HG03378 (cell line): ENCODE results near the gene UBN1.

Experiments used
- ATAC-seq: cut with Tn5 transposase; IDR thresholded peaks from one replicate; pipeline ENCODE4 v1.9.1; 2021; ENCODE audit warnings: mild to moderate bottlenecking, moderate library complexity; ENCODE audit not compliant: unreplicated experiment

Gene UBN1

DNA sequence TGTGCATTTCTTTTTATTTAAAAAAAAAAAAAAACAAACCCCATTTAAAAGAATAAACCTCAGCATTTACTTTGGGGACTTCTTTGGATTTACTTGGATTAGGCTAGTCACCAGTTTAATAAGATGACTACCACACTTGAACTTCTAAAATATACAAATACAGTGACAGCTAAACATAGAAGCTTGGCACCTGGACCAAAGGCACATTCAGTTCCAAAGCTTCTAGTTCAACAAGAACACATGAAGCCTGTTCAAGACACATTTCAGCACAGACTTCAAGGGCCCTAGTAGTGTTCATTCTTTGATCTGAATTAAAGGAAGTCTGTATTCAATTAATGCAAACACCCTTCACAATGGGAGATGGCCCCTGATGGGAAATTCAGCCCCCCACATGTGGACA lies 33.2 kb upstream of the UBN1 start:
- no peak for ATAC-seq

DNA sequence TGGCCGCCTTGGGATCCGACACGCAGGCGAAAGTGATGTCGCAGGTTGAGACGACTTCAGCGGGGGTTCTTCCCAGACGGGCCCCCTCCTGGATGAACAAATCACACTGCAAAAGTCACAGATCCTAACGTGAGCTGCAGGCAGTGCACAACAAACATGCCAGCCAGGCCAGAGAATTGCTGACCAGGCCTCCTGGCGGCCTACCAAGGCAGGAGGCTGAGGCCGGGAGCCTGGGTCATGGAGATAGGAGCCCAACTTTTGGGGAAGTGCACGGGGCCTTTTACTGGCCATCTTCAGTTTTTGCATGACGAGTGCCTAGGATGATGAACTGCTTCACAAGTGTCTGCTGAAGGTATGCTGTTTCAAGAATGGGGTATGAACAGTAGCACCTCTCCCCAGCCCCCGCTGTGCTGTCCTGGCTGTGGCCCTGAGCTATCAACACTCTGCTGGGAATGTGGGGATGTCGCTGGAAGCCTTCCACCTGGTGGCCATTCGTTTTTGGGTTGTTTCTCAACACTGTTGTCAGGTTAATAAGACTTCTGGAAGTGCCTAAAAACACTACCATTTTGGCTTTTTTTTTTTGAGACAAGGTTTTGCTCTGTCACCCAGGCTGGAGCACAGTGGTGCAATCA lies 32.6 kb upstream of the UBN1 start:
- no peak for ATAC-seq

DNA sequence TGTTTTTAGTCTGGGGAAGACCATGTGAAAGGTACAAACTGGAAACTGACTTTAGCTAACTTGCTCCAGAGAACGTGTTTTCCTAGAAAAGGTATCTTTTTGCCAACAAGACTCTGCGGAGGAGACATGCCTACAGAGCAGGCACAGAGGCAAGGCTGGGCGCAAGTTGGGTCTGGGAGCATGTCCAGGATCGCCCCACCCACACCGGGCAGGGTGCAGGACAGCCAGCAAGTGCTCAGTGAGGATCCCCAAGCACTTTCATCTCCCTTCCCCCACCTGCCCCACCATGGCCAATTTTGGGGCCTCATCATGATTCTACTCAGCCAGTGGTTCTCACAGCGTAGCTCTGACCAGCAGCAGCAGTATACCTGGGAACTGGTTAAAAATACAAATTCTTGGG lies 26.6 kb upstream of the UBN1 start:
- ATAC-seq = no peak

DNA sequence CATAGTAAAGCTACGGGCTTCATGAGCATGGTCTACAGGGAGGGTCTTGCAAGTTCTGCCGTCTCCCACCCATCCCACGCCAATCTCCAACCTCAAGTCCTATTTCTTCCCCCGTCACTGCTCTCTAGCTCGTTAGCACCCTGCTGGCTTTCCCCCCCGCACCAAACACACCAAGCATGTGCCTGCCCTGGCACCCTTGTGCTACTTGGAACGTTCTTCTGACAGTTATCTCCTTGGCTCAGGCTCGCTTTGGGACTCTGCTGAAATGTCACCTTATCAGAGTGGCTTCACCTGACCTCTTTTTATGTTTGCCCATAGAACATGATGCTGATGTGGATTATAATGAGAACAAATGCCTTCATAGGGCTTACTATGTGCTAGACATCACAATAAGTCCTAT lies 22.1 kb upstream of the UBN1 start:
- ATAC-seq = no peak

DNA sequence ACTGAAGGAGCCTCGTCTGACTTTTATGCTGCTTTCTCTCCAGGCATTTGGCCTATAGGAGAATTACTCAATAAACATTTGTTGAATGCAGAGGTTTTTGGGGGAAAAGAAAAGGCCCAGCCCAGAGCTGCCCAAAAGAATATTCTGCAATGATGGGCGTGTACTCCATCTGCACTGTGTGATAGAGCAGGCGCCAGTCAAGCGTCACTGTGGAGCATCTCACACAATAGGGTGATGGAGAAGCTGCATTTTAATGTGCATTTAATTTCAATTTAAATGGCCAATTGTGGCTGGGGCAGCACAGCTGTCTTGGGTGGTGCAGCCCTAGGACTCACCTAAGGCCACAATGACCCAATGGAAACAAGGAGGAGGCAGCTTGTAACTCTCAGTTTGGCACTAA lies 20.8 kb upstream of the UBN1 start:
- no peak for ATAC-seq

DNA sequence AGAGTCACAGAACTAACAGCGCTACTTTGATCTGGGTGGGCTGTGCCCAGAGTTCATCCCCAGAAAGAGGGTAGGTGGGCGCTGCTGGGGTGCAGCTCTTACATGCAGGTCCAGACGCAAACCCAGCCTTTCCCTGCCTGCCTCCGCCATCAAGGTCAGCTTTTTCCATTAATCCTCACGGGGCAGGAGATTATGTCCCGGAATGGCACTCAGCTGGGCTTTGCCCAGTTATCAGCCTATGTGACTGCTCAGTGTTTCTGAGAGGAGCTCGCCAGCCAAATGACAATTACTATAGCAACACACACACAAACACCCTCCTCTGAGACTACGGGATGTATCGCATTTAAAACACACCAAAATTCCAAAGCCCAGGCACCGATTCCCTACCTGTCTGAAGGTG lies 20.3 kb upstream of the UBN1 start:
- ATAC-seq = no peak

DNA sequence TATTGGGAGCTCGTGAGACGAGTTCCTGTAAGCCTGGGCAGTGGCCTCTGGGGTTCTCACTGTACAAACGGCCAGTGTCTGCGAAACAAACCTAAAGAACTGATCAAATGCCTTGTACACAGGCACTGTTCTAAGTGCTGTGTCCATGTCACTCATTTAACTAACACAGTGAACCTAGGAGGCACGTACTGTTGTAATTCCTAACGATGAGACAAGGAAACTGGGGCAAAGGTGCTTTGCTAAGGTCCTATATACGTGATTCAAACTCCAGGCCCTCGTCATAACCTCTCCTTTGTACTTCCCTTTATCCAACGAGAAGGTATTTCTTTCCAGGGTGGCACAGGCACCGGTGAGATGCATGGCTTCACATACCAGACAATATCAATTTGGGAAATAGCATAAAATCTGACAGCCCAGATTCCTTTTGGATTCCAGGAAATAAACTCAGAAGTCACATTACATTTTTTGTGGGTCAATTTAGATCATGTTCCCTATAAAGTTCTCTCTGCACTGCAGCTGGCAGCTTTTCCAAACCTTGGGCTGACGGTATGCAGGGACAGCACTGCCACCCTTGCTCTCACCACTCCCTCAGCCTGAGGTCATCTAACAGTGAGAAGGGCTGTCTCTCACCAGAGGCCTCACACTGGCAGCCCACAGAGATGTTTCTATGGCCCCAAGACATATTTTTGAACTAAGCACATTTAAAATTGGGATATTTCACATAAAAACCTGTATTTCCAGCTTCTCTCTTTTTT lies 18.5 kb upstream of the UBN1 start:
- no peak for ATAC-seq

DNA sequence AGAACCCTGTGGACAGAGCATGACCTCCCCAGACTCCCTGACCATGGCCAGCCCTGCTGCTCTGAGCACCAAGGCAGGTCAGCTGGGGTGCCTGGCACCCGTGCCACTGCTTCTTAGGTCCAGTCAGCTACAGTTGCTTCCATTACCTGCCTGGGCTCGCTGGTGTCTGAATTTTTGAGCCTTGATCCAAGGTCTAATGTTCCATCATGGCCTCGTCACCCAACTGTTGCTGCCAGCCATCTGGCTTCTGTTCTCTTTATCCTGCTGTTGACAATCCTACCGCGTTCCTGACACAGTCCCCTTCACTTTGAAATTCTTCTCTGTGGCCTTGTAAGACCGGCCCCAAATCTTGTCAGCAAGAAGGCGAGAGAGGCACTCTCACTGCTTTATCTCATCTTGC lies 16.9 kb upstream of the UBN1 start:
- no peak for ATAC-seq

DNA sequence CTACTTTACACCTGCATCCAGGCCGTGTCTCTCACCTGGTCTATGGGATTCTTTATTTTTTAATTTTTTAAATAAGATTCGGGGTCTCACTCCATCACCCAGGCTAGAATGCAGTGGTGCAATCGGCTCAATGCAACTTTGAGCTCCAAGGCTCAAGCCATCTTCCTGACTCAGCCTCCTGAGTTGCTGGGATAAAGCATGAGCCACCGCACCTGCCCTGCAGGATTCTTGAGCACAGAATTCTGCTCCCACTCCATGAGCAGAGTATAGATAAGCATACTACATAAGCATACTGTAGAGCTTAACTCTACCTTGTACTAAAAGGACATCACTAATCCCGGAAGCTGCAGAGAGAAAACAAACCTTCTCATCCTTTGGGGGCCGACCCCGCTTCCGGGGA lies 15.7 kb upstream of the UBN1 start:
- ATAC-seq = no peak

DNA sequence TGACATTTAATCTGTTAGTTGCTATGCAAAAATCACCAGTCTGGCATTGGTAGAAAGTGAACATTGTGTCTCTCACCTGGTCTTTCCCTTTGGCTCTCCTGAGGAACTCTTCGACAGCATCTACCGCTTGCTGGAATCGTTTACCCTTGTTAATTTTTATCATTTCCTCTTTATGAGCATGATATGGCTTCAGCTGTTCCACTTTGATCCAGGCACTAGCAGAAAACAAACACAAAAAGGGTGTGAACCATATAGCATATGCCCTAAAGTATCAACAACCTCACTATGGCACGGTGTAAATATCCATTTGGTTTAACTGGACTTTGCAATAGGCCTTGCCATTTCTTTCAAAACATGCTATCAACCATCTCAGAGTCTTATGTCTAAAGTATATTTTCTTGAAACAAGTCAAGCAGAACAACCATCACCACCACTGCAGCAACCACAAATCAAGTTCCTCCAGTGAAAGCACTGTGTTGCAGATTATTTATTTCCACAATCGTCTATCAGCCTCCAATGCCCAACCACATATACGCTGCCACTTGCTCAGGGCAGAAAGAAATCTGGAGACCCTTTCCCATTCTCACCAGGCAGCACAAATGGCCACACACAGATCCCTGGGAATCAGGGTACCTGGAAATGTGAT lies 14.5 kb upstream of the UBN1 start:
- no peak for ATAC-seq

DNA sequence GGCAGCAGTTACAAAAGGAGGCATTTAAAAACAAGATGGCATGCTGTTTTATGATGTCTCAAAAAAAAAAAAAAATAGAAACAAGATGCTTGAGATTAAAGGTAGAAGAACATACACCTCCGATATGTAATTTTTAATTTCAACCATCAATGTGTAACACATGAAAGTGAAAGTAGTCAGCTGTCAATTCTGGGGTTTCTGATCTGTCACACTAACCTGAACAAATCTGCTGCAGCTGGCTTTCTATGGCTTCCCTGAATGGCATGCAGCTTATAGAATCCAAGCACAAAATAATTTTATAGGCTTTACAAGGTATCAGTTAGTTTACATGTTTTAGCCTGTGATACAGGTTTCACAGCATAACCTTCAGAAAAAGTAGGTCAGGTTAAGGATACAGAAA lies 13.7 kb upstream of the UBN1 start:
- no peak for ATAC-seq

DNA sequence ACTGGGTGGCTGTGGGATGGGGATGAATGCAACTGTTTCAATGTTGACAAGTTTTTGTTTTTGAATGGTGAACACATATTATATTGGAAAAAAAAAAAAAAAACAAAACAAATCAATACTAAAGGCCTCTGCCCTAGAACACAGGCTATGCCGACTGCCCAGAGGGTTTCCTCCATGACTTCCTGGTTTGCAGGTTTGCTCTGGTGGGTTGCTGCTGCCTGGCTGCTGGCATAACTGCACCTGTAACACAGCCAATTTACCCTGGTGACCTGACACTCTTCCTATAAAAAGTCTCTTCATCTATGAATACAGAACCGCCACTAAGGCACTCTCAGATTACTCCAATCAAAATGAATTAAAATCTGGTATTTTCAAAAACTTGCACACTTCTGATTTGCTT lies 10.6 kb upstream of the UBN1 start:
- no peak for ATAC-seq

DNA sequence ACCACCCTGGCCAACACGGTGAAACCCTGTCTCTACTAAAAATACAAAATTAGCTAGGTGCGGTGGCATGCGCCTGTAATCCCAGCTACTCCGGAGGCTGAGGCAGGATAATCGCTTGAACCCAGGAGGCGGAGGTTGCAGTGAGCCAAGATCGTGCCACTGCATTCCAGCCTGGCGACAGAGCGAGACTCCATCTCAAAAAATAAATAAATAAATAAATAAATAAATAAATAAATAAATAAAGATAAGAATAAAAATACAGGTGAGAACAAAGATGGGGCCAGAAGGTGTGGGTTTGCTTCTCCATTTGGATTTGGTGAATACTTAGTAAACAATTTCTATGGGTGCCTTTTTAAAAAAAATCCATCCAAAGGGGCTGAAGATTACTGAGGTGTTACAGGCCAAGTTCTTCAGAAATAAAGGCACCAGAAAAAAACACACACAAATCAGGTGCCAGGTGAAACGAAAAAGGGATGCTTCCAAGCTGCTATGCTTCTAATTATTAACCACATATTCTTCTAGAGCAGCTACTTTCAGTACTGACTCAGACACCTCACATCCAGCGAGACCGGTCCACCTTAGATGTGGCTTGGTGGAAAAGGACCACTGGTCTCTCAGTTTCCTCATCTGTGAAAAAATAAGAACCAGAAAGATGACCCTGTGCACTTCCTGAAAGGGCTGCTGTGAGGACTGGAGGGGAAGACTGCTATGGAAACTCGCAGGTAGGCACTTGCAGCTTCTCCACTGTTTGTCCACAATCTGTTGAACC lies 9.4 kb upstream of the UBN1 start:
- ATAC-seq = no peak

DNA sequence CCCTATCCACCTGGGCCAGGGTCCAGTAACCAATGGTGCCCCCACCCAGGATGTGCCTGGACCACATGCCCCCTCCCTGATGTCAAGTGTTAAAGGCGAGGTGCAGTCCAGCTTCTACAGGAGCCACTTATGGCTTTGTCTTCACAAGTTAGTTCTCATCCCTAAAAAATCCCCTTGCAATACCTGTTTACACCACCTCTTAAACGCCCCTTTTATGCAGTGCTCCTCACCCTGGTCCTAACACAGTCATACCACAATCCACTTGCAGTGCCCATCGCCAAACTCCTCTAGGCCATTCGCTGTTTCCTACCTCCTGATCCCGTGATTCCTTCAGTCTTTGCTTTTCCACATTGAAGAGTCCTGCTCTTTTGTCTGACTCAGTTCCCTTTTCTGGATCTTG lies 7.3 kb upstream of the UBN1 start:
- no peak for ATAC-seq

DNA sequence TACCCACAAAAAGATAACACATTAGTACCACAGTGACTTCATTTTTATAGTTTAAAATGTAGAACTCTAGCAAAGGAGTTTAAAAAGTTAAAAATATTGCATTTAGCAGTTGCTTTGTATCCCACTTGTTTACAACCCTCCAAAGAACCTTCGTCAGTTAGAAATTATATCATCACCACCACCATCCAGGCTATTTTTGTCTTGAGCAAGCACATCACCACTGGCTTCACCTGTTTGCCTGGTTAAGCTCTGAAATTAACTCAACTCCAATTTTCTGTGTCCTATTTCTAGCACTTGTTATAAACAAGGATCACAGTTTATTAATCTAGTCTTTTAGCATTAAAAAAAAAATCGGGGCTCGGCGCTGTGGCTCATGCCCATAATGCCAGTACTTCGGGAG lies 6.3 kb upstream of the UBN1 start:
- no peak for ATAC-seq

DNA sequence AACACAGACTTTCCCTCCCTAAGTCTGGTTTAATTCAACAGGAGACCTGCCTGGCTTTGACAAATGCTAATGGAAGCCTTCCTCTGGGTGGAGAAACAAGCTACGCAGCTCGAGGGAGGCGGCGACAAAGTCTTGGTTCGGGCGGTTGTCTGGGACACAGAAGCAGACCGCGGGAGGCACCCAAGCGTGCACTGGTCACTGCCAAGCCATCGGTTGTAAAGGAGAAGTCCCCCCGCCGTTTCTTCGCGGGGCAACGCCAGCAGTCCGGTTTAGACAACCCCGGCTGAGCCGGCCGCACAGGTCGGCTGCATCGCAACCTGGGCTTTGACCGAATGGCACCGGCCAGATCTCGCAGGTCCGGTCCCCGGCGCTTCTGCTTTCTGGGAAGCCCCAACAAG lies 779 bp upstream of the UBN1 start:
- no peak for ATAC-seq

DNA sequence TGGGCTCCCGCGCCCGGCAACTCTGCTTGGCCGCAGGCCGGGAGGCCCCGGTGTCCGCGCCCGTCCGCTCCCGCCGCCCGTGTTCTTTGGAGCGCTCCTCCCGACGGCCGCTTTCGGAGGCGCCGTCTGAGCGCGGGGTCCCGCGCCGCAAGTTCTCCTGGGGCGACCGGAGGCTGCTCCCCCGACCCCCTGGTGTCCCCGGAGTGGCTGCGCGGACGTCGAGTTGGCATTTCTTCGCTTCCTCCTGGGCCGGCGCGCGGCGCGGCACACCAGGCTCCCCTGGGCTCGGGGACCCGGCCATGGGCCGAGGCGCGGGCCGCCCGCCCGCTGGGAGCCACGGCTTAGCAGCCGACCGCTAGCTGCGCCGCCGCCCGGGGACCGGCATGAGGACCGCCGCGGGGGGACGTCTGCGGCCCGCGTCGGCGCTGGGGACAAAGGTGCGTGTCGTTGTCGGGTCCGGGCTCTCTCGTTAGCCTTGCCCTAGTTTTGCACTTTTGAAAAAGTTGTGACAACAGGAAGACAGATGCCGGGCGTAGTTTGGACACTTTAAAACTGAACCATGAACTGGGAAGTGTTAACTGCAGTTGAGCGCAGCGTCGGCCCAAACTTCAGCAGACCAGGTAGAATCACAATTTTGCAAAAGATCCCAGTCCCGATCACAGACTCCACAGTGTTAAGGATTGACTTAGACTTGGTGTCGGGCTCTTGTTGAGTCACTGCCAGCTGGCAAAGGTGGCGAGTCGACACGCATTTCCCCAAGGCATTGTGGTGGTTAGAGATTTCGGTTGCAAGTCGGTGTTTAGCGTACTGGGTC lies 700 bp downstream of the UBN1 start:
- peak; percentile 17 for ATAC-seq

DNA sequence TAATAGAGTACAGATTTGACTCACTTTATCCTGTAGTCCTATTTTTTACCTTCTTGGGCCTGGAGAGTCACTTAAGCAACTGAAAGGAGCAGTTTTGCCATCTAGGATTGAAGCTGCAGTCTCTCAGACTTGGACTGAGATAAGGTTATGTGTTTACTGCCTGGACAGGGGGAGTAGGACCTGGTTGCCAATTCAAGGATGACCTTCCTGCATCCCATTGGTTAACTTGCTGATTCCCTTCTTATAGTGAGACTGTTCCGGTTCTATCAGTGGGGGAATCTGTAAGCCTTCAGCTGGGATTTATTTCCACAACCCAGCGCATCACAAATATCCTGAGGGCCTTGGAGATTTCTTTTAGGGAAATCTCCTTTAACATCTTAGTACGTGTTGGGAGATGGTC lies 2.9 kb downstream of the UBN1 start:
- ATAC-seq = no peak

DNA sequence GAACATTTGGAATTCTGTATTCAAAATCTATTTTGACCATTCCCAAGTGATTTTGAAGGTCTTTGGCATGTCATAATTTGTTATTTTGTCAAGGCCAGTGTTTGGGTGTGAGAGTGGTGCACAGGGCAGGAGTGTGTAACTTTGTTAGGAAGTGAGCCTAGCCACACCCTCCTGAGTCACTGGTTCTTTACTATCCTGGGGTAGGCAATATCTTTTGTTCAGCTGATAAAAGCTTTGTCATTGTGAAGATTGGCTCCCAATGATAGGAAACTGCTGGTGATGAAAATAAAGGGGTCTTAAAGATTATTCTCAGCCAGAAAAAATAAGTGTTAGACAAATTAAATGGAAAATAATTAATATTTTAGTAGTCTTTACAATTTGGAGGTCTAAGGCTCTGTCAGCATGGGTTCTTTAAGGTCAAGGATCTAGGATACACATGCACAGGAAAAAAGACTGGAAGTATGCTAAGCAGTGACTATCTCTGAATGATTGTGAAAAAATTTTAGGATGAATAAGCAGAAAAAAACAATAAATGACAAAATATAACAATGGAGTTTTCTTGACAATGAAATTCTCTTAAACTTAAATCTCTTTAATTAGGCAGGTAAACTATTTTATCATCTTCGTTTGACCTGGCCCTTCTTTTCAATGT lies 5.1 kb downstream of the UBN1 start:
- ATAC-seq = no peak

DNA sequence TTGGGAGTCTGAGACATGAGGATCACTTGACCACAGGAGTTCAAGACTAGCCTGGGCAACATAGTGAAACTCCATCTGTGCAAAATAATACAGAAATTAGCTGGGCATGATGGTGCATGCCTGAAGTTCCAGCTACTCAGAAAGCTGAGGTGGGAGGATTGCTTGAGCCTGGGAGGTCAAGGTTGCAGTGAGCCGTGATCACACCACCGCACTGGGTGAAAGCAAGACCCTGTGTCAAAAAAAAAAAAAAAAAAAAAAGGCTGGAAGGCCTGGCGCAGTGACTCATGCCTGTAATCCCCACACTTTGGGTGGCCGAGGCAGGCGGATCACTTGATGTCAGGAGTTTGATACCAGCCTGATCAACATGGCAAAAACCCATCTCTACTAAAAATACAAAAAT lies 8.1 kb downstream of the UBN1 start:
- no peak for ATAC-seq
